Esophagus muscularis mucosa (tissue), 4 donors: Measurements from ENCODE around the gene IP6K3. TPM values are rescaled to one million over a fixed set of nuclear protein-coding genes. Genes with fewer than 3 reads are reported as not detected.

Source experiments
- DNase-seq: peaks from one replicate; pipeline ENCODE4 v3.0.0-alpha.2; 2017; ENCODE audit errors: extremely low spot score
- H3K27ac ChIP-seq, 4 donors: fragments of 200-600 bp; sonication (generic); replicated peaks in 1 of 4; 1 replicate in 3 of 4; 2 replicates in 1 of 4; pipeline ENCODE4 v1.5.1; 2016 to 2019; ENCODE audit warnings: mild to moderate bottlenecking in 1 of 4
- H3K27me3 ChIP-seq, 4 donors: fragments of 200-600 bp; sonication (generic); one replicate each; pipeline versions ENCODE4 v1.5.1 to v1.6.0; 2016 to 2019
- H3K36me3 ChIP-seq, 4 donors: fragments of 200-600 bp; sonication (generic); one replicate each; pipeline ENCODE4 v1.5.1; 2016 to 2019
- H3K4me1 ChIP-seq, 4 donors: fragments of 200-600 bp; sonication (generic); one replicate each; pipeline ENCODE4 v1.5.1; 2016 to 2019
- H3K4me3 ChIP-seq, 4 donors: fragments of 200-600 bp; sonication (generic); 1 replicate in 2 of 4; 2 replicates in 2 of 4; pipeline ENCODE4 v1.5.1; 2016 to 2019; ENCODE audit warnings: mild to moderate bottlenecking in 4 of 4, moderate library complexity in 1 of 4
- H3K9me3 ChIP-seq, 4 donors: fragments of 200-600 bp; sonication (generic); 1 replicate in 3 of 4; 2 replicates in 1 of 4; pipeline ENCODE4 v1.5.1; 2016 to 2019
- EP300 ChIP-seq: sonication (generic); formaldehyde crosslinking; IDR thresholded peaks from one replicate; pipeline ENCODE4 v1.6.1; 2017; ENCODE audit warnings: antibody characterized with exemption
- POLR2A ChIP-seq: fragments of 450-650 bp; IDR thresholded peaks from one replicate; pipeline ENCODE4 v1.6.1; 2017; ENCODE audit warnings: antibody characterized with exemption, moderate library complexity, mild to moderate bottlenecking, low read depth
- POLR2AphosphoS5 ChIP-seq, 2 donors: sonication (generic); formaldehyde crosslinking; IDR thresholded peaks; one replicate each; pipeline ENCODE4 v1.6.1; 2017; ENCODE audit warnings: antibody characterized with exemption in 2 of 2
- WGBS: methylation state at CpG from one replicate; pipeline ENCODE4 v1.1.5; 2018; 5-methylcytosine and 5-hydroxymethylcytosine counted together
- intact Hi-C: fragments of 100-400 bp; cut with DNase I; formaldehyde crosslinking; loops from one replicate; pipeline ENCODE4 v1.15.1; 2023
- total RNA-seq, 4 donors: library from RNA; depleted of rRNA; stranded (reverse); fragments of >200 nt; gene quantifications; one replicate each; pipeline versions ENCODE4 v1.1.0 to v1.2.1, GENCODE V29; 2016
- TF ChIP-seq, protein P1 (sequence below), 3 experiments: fragments of 200-600 bp in 2 of 3; fragments of 450-650 bp in 1 of 3; sonication (generic) in 2 of 3; IDR thresholded peaks; one replicate each; pipeline ENCODE4 v1.5.1; 2017 to 2019; ENCODE audit warnings: antibody characterized with exemption in 3 of 3, mild to moderate bottlenecking in 2 of 3, moderate library complexity in 1 of 3

Gene IP6K3
- total RNA-seq, 4 donors from 2014 or later: 1.2 to 2.8 (median 1.7) TPM

DNA sequence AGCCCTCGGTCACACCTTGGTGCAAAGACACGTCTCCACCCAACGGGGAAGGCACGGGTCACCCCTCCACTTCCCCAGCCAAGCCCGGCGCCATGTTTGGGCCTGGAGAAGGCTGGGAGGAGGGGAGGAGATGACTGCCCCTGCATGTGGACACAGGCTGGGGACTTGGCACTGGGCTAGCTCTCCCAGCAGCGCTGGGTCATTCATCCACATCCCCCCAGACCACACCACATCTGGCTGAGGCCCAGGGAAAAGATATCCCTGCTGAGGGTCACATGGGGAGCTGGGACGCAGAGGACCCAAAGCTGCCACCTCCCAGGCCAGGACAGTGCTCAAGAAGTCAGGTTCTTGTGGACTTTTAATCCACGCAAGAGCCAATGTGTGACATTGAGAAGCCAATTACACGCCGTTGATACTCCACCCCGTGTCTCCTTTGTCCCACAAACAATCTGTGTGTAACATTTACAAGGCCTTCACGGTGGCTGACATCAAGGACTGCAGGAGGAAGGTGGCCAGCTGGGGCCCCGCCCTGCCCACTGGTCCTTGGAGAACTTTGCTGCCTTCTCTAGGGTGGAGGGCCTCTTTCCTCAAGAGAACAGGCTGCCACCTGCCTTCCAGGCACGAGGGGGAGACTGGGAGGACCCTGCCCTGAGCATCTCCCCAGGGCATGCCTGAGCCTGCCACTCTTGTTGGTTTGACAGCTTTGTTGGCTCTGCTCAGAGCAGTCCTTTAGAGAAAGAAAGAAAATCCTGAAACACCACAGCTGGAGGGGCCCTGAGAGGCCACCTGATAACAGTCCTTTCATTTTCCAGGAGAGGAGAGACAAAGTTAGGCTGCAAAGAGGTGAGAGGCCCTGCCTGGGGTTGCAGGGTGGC, 5.3 kb upstream of the IP6K3 start:
- peaks cover 0 to 6% (median 1%) of the 10 kb centered on the region in 4 donors for H3K27me3 ChIP-seq
- no peaks in the 10 kb centered on the region for H3K36me3 ChIP-seq
- DNase-seq: no peak
- TF ChIP-seq EP300: no peak
- TF ChIP-seq POLR2AphosphoS5 (IDR thresholded peaks at IDR 0.05): no peak
- TF ChIP-seq, protein P1, sequence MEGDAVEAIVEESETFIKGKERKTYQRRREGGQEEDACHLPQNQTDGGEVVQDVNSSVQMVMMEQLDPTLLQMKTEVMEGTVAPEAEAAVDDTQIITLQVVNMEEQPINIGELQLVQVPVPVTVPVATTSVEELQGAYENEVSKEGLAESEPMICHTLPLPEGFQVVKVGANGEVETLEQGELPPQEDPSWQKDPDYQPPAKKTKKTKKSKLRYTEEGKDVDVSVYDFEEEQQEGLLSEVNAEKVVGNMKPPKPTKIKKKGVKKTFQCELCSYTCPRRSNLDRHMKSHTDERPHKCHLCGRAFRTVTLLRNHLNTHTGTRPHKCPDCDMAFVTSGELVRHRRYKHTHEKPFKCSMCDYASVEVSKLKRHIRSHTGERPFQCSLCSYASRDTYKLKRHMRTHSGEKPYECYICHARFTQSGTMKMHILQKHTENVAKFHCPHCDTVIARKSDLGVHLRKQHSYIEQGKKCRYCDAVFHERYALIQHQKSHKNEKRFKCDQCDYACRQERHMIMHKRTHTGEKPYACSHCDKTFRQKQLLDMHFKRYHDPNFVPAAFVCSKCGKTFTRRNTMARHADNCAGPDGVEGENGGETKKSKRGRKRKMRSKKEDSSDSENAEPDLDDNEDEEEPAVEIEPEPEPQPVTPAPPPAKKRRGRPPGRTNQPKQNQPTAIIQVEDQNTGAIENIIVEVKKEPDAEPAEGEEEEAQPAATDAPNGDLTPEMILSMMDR (IDR thresholded peaks at IDR 0.05): no peak
- no peak for TF ChIP-seq POLR2A
- no peak overlapping the region for H3K4me3 ChIP-seq
- no peak overlapping the region for H3K27ac ChIP-seq
- H3K4me1 ChIP-seq: peaks cover 0 to 2% (median 0%) of the 10 kb centered on the region in 4 donors
- intact Hi-C loops: no loop called here
- no peaks in the 10 kb centered on the region for H3K9me3 ChIP-seq
- WGBS: 89% methylated on average over 13 of the region's 15 CpGs

DNA sequence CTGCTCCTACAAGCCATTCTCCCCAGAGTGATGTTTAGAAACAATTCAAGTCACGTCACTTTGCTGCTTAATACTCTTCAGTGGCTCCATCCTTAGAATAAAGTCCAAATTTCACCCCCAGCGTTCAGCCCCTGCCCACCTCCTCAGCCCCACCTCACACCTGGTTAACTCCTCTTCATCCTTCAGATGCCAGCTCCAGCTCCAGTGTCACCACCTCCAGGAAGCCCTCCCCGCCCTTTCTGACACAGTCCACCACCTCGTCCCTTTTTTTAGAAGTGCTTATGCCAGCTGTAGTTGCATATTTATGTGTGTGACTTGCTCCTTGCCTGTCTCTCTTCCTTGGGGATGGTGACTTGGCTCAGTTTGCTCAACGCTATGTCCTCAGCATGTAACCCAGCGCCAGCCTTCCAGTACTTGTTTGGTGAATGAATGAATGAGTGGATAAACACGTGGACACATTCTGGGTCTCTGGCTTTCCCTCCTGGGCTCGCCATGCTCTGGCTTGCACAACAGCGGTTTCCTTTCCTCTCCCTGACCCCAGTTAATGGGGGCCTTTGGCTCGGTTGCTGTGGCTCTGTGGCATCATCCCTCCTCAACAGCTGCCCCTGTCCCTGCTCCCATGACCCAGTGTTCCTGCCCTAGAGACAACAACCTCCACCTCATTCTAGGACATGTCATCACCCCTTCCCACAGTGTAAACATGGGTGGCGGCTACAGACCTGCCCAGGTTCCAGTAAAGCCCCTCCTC, 3.7 kb upstream of the IP6K3 start:
- intact Hi-C loops: no loop called here
- Histone ChIP-seq H3K27ac (no peak overlapping the region), H3K4me3 (no peak overlapping the region), H3K9me3 (no peaks in the 10 kb centered on the region), H3K4me1 (peaks cover 0 to 14% (median 2%) of the 10 kb centered on the region in 4 donors), H3K36me3 (no peaks in the 10 kb centered on the region), H3K27me3 (peaks cover 0 to 22% (median 0%) of the 10 kb centered on the region in 4 donors)
- no peak for TF ChIP-seq POLR2A
- TF ChIP-seq POLR2AphosphoS5 (IDR thresholded peaks at IDR 0.05): no peak
- TF ChIP-seq, protein P1 (IDR thresholded peaks at IDR 0.05): no peak
- TF ChIP-seq EP300: no peak
- DNase-seq: no peak
- WGBS: 67% methylated on average over 11 of the region's 11 CpGs

DNA sequence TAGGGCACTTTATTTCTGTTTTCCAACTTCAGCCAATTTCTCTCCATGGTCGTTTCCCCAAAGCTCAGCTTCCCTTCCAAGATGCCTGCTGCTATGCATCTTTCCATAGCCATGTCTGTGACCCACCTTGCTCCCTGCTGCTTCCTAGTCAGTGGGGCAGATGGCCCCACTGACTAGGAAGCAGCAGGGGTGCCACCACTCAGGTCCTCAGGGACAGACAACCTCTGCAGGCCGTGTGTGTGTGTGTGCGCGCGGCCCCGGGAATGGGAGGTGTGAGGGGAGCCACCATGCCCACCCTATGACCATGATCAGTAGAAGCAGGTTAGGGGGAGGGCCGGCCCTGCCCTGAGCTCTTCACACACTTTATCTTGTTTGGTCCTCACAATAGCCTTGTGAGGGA, 2.7 kb upstream of the IP6K3 start:
- Histone ChIP-seq H3K27me3 (peaks cover 0 to 30% (median 0%) of the 10 kb centered on the region in 4 donors), H3K36me3 (no peaks in the 10 kb centered on the region), H3K4me3 (no peak overlapping the region), H3K4me1 (peaks cover 0 to 16% (median 7%) of the 10 kb centered on the region in 4 donors), H3K27ac (no peak overlapping the region), H3K9me3 (no peaks in the 10 kb centered on the region)
- TF ChIP-seq POLR2AphosphoS5 (IDR thresholded peaks at IDR 0.05) (no peak), EP300 (no peak), POLR2A (no peak)
- TF ChIP-seq, protein P1 (IDR thresholded peaks at IDR 0.05): no peak
- WGBS: 77% methylated on average over 7 of the region's 7 CpGs
- no peak for DNase-seq
- intact Hi-C loops: no loop called here

DNA sequence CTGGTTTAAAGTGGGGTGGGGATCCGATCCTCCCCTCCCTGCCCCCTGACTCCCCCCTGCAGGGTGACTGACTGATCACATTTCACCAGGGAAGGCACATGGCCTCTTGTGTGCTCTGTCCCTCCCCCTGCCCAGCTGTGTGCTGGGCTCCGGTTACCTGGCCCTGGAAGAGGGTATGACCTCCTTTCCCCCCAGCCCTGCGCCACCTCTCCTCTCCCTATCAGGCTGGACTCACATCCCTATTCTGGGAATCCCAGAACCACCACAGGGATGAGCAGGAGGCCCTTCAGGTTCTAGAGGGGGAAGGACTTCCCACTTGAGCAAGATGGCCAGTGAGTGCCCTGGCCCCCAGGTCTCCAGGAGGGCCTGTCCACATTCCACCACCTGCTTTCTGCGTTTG, 2.1 kb upstream of the IP6K3 start:
- intact Hi-C loops: no loop called here
- Histone ChIP-seq H3K27ac (no peak overlapping the region), H3K4me1 (peaks cover 0 to 20% (median 7%) of the 10 kb centered on the region in 4 donors), H3K36me3 (no peaks in the 10 kb centered on the region), H3K27me3 (peaks cover 0 to 32% (median 0%) of the 10 kb centered on the region in 4 donors), H3K9me3 (no peaks in the 10 kb centered on the region), H3K4me3 (no peak overlapping the region)
- no peak for TF ChIP-seq POLR2AphosphoS5 (IDR thresholded peaks at IDR 0.05)
- TF ChIP-seq POLR2A: no peak
- no peak for TF ChIP-seq EP300
- TF ChIP-seq, protein P1 (IDR thresholded peaks at IDR 0.05): no peak
- 86% methylated on average over 3 of the region's 4 CpGs for WGBS
- no peak for DNase-seq
